ENCODE results near the gene TGFB1.
A peak's percentile ranks its signal among the peaks of the same experiment; 100 is the strongest.
"Not testable (repeated sequence)": the region's sequence is repeated elsewhere in the genome, so short reads cannot be mapped to it uniquely, and the experiment has no call there.

Gene TGFB1

DNA sequence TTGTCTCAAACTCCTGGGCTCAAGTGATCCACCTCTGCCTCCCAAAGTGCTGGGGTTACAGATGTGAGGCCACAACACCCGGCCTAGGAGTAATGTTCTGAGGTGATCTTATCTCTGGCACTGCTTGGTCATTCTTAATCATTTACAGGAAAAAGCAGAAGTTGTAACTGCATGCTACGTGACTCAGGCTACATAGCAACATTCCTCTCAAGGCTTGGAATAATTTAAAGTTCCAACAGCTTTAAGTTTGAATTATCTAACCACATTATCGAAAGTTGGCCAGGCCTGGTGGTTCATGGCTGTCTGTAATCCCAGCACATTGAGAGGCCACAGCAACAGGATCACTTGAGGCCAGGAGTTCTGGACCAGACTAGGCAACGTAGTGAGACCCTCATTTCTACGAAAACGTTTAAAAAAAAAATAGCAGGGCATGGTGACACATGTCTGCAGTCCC, 14.2 kb upstream of the TGFB1 start:
- DNase-seq, result no peak

DNA sequence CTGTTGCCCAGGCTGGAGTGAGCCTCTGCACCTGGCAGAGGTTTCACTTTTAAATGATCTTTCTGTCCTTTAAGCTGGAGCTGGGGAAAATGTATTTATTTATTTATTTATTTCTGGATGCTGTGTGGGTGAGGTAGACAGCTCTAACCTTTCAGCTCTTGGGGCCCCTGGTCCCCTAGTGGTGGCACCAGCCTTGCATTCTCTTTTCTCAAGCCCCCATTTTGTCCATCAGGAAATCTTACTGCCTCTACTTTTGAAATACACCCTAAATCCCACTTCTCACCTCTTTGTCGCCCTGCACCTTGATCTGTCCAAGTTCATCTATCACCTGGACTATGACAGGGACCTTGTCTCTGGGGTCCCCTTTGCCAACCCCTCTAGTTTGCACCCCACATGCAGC, 12.4 kb upstream of the TGFB1 start:
- DNase-seq, result no peak

DNA sequence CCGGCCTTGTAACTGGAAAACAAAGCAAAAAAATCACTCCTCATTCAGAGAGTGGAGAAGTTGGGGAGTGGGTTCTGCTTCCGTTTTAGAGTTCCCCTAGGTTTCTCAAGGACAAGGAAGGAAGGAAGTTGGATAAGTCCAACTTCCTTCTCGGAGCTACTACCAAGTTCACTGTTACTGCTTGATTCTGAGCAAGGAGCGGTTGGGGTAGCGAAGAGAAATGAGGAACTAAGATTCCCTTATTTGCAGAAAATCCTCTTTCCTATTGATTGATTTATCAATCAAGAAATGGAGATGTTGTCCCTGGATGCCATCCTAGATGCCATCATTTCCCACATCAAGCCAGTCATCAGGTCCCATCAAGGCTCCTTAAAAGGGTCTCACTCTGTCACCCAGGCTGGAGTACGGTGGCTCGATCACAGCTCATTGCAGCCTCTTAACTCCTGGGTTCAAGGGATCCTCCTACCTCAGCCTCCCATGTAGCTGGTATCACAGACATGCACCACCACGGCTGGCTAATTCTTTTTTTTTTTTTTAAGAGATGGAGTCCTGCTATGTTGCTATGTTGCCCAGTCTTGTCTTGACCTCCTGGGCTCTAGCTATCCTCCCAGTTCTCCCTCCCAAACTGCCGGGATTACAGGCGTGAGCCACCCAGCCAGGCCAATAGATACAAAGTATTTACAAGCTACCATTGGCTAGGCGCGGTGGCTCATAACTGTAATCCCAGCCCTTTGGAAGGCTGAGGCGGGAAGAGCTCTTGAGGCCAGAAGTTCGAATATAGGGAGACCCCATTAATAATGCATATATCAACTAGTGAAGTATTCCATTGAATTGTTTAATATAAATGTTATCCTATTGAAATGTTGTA, 11.0 kb upstream of the TGFB1 start:
- no peak for DNase-seq

DNA sequence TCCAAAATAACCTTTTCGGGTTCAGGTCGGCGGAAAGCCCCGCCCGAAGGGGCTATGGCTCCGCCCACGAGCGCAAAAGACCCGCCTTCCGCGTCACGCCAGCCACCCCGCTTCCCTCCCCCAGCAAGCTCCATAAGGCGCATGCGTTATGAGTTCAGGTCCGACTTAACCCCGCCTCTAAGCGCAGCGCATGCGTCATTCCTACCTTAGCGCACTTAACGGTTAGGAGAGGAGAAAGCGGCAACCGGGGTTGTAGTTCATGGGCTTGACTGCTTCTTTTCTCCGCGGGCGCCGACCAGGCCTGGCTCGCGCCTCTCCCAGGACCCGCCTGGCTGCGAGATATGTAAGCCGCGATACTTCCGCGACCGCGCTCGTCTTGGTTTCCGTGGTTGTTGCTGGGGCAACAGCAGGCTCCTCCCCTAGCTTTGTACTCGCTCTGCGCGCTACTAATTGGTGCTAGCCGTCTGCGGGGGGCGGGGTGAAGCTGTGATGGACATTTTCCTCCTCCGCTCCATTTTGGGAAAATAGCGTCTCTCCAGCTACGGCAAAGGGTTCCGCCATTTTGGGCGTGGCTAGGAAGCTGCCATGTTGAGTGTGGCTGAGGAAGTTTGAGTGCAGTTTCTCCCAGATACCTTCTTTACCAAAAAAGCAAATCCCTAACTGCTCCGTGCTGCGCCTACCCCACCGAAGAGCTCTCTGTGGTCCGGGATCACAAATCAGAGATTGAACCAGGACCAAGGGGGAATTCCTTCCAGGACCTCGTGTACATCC, 10.2 kb upstream of the TGFB1 start, which contains the start of gene B9D2:
TSS of gene B9D2 (minus strand) at position 397 of the 771 bp plus-strand sequence. CDS start 630 bp downstream, outside the sequence.
- DNase-seq, result peak; percentile 99

DNA sequence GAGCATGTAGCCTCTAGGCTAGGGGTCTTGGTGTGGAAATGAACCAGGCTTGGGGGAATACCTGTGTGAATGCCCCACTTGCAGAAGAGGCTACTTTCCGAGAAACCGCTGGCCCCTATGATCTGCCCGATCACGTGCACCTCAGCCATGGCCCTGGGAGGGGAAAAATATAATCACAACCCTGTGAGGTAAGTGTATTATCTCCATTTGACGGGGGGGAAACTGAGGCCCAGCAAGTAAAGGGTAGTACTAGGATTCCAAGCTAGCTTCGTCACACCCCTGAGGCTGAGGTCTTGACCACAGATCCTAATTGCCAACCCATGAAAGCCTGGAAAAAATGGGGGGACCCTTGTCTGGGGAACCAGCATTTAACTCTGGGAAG, 9.6 kb upstream of the TGFB1 start:
- DNase-seq, result no peak

DNA sequence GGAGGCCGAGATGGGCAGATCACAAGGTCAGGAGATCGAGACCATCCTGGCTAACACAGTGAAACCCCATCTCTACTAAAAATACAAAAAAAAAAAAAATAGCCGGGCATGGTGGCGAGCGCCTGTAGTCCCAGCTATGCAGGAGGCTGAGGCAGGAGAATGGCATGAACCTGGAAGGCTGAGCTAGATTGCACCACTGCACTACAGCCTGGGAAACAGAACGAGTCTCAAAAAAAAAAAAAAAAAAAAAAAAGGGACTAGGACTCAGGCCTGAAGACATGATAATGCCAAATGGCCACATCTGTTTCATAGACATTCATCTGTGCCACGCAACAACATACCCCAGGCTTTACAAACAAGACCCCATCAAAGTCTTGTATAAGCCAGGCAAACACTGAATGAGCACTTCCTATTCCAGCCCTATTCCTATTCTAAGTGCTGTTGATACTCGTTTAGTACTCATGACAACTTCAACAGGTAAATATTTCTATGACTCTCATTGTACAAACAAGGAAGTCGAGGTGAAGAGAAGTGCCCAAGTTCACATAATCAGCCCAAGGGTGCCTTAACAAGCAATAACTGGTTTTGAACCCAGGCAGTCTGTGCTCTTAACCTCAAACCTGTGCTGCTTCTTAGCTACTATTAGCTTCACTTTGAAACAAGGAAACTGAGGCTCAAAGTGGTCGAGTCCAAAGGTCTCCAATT, 8.6 kb upstream of the TGFB1 start:
- no peak for DNase-seq

DNA sequence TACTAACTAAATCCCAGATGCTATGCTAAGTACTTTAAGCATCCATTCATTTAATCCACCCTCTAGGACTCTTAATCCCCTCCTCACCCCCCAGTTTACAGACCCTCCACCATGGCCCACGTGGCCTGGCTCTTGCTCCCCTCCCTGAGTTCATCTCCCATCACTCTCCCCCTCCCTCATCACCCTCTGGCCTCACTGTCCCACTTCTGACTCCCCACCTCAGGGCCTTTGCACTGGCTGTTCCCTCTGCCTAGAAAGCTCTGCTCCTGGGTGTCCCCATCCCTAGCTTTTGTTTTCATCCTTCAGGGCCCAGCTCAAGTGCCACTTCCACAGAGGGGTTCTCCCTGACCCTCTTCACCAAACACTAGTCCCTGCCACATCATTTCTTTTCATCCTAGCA, 6.0 kb upstream of the TGFB1 start:
- DNase-seq, result no peak

DNA sequence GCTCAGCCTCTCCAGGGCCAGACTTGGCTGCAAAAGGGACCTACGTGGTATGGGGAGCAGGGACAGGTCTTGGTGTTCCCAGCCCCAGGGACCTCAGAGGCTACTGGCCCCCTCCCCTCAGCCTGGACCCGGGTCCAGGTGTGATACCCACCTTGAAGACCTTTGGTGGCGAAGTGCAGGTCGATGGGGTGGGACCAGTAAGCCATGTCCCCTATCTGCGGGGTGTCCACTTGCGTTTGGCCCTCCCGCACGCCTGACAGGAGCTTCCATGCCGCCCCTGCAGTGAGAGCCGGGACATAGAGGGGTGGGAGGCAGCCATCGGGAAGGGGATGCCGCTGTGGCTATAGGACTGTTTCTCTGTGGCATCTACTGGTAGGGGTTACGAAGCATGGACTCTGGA, 4.0 kb upstream of the TGFB1 start:
- DNase-seq, result no peak

DNA sequence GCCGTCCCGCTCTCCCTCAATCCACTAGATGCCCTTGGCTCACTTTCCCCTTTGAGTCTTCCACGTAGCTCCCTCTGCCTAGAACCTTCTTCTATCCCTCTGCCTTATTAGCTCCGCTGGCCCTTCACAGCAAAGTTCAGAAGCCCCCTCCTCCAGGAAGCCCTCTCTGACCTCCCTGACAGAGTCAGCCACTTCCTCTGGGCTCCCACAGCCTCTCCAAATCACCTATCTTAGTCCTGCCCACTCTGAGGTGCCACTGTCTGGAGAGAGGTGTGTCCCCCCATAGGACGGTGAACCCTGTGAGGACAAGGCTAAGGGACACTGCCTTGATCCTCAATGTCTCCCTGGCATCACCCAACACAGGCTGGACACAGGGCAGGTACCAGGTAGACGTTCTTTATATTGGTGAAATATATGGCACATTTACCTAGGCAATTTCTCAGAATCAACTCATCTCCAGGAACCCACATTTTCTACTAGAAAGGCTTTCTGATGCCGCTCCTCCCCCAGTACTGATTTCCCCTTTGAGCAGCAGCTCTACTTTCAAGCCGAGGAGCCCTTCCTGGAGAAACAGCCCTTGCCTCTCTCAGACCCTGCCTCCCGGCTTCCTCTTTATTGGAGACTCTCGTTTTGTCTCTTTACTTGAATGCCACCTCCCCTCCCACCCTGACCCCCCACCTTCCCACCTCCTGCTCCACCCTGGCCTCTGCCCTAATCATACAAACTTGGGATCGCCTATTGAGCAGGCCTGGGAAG, 3.4 kb upstream of the TGFB1 start:
- peak; percentile 21 for DNase-seq

DNA sequence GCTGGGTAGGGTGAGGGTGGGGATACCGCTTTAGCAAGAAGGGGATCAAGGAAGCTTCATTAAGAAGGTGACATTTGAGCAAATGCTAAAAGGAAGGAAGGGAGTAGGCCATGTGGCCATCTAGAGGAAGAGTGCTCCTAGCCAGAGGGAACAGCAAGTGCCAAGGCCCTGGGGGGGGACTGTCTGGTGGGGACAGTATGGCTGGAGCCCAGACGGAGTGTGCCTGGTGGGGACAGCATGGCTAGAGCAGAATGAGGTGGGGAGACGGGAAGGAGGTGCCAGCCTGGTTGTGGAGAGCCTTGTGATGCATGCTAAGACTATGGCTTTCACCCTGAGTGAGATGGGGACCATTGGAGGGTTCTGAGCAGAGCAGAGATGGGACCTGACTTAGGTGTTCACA, 2.1 kb upstream of the TGFB1 start:
- no peak for DNase-seq

DNA sequence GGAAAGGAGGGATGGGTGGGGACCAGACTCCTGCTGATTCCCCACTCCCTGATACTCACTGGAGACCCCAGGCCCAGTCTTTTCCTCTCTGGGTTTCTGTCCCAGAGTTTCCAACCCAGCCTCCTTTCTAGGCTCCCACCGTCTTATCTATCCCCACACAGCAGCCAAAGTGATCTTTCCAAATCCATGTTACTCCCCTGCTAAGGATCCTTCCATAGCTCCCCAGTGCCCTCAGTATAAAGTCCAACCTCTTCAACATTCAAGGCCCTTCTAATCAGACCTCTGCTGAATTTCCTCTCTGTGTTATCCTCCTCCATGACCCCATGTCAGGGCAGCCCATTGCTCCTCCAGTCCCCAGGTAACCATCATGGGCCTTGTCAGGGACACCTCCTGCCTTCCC, 1.3 kb upstream of the TGFB1 start:
- no peak for DNase-seq

DNA sequence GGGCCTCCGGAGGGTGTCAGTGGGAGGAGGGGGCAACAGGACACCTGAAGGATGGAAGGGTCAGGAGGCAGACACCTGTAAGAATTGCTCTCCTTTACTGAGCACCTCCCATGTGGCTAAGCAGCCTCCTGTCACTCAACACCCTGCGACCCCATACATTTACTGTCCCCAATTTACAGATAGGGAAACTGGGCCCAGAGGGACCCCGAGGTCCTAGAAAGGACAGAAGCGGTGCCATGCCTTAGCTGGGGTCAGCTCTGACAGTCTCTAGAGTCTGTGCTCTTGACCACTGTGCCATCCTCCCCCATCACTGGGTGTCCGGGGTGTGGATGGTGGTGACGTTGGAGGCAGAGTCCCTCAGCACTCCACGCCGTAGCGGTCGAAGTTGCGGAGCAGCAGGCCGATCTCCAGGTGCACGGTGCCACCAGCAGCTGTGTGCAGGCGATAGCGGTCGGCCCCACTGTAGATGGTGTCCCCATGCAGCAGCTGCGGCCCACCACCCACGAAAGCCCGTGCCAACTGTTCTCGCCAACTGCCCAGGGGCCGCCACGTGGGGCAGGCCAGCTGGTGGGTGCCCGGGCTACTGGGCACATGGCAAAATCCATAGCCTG, 726 bp upstream of the TGFB1 start:
- DNase-seq, result no peak

DNA sequence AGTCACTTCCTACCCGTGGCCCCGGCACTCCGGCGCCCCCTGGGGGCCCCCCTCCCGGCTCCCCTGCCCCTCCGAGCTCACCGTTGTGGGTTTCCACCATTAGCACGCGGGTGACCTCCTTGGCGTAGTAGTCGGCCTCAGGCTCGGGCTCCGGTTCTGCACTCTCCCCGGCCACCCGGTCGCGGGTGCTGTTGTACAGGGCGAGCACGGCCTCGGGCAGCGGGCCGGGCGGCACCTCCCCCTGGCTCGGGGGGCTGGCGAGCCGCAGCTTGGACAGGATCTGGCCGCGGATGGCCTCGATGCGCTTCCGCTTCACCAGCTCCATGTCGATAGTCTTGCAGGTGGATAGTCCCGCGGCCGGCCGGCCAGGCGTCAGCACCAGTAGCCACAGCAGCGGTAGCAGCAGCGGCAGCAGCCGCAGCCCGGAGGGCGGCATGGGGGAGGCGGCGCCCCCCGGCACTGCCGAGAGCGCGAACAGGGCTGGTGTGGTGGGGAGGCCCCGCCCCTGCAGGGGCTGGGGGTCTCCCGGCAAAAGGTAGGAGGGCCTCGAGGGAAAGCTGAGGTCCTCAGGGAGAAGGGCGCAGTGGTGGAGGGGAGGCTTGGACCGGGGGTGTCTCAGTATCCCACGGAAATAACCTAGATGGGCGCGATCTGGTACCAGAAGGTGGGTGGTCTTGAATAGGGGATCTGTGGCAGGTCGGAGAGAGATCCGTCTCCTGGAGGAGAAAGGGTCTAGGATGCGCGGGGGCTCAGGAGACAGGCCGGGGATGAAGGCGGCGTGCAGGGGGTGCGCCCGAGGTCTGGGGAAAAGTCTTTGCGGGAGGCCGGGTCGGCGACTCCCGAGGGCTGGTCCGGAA, 885 bp downstream of the TGFB1 start:
- peak; percentile 81 for DNase-seq

DNA sequence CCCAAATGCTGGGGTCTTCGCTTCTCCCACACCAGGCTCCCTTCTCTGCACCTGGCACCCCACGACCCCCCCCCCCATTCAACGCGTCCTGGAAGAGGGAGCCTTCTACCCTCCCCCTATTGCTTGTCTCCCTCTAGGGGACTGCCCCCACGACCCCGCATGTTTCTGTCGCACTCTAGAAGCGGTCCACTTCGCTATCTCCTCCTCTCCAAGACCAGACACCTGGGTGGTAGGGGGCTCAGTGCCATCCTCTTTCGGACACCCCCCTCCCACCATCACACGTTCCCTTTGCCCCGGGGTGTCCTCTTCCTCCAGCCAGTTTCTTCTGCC, 1.5 kb downstream of the TGFB1 start:
- no peak for DNase-seq

DNA sequence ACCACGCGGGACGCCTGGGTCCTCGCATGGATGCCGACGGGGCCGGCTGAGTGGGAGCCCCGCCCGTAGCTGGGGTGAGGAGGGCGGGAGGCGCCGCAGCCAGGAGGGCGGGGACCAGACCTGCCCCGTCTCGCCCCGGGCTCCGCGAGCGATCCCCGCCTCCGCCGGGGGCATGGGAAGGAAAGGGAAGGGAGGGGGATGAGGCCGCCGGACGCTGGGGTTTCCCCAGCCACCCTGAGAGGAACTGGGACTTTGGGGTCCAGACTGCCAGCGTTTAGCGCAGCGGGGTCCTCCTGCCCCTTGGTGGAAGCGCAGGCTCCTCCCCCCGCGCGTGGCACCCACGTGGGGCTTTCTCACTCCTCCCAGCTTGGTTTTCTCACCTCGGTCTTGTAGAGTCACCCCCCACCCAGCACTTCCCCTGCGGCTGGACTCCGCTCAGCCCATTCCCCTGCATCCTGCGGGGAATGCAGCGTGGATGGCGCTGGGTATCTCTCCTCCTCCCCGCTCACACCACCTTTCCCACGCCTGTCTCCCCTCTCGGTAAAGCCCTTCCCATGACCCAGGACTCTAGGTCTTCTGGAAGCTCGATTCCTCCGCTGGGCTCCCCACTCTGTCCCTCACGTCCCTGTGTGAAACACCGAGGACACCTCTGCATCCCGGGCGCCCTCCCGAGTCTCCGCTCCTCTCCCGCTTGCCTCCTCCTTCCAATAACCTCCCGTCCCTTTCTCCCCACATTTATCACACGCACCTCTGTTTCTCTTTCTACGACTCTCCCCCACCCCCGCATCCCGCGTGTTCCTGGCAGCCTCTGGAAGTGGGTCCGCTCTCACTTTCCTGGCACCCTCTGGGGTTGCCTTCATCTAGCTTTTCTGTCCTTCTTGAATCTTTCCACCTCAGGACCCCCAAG, 2.1 kb downstream of the TGFB1 start:
- DNase-seq, result peak; percentile 87

DNA sequence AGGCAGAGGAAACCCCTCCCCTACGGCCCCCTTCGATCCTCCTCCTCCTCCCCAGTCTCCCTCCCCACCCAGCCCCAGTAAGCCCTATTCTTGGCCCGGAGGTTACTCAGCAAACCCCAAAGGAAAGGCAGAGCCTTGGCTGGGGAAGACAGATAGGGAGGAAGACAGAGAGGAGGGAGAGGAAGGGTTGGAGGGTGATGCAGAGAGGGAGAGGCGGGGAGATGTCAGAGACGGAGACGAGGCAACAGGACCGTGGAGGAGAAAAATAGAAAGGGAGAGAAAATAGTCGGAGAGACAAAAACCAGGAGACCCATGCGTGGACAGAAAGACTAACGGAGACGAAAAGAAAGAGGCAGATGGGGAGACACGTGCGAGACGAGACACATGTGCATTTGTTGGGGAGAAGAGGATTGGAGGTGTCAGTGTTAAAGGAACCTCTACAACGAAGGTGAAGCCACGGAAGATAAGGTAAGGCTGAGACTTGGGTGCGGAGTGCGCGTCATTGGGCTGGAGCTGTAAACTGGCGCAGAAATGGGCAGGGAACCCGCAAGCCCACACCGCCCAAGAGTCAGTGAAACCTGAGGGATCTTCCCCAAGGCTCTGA, 2.9 kb downstream of the TGFB1 start:
- peak; percentile 6 for DNase-seq

DNA sequence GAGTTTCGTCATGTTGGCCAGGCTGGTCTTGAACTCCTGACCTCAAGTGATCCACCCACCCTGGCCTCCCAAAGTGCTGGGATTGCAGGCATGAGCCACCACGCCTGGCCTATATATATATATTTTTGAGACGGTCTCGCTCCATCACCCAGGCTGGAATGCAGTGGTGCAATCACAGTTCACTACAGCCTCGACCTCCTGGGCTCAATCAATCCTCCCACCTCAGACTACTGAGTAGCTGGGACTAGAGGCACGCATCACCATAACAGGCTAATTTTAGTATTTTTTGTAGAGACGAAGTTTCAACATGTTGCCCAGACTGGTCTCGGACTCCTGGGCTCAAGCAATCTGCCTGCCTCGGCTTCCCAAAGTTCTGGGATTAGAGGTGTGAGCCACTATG, 6.8 kb downstream of the TGFB1 start:
- not testable (repeated sequence) for DNase-seq

DNA sequence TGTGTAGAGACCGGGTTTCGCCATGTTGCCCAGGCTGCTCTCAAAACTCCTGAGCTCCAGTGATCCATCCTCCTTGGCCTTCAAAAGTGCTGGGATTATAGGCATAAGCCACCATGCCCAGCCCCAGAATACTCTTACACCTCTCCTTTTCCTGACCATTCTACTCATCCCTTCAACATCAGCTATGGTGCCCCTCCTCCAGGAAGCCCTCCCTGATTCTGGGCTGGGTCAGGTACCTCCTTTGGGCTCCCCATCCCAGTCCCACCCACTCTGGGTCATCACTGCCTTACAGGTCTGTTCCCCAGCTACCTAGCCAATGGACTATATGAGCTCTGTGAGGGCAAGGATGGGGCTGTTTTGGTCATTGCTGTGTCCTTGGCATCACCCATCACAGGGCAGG, 9.6 kb downstream of the TGFB1 start:
- DNase-seq, result no peak

DNA sequence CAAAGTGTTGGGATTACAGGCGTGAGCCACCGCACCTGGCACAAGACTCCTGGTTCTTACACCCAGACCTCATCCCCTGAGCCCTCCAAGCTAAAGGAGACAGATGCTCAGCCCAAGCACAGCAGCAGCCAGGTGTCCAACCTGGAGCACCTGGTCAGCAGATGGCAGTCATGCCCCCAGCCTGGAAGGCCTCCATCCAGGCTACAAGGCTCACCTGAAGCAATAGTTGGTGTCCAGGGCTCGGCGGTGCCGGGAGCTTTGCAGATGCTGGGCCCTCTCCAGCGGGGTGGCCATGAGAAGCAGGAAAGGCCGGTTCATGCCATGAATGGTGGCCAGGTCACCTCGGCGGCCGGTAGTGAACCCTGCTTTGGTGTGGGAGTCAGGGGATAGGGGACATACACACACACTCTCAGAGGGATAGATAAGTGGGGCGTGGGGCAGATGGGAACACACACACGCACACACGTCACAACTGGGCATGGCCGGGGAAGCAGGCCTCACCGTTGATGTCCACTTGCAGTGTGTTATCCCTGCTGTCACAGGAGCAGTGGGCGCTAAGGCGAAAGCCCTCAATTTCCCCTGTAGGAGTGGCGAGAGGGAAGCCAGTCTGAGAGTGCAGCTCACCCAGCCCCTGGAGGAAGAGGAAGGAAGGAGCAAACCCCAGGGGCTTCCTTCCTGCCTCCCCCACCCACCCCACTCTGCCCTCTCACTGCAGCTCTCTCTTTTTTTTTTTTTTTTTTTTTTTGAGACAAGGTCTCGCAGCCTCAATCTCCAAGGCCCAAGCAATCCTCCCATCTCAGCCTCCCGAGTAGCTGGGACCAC, 11.8 kb downstream of the TGFB1 start:
- no peak for DNase-seq

All from activated naive CD4-positive, alpha-beta T cell treated with Interleukin-2 at 50 U/mL for 16 hours (primary cell).